Hepatocyte (in vitro differentiated cells): Measurements from ENCODE around the gene ANKS4B. TPM values are rescaled to one million over a fixed set of nuclear protein-coding genes. Genes with fewer than 3 reads are reported as not detected.
"Not testable (repeated sequence)": the region's sequence is repeated elsewhere in the genome, so short reads cannot be mapped to it uniquely, and the experiment has no call there.

ENCODE experiments used
- DNase-seq: peaks from one replicate; pipeline ENCODE4 v3.0.0-alpha.2; 2016; ENCODE audit warnings: low spot score
- H2AFZ ChIP-seq: fragments of 200-600 bp; sonication (generic); 2 replicates; pipeline ENCODE4 v1.6.0; 2016; ENCODE audit warnings: antibody characterized with exemption, mild to moderate bottlenecking
- H3K27ac ChIP-seq: fragments of 200-600 bp; sonication (generic); 2 replicates; pipeline ENCODE4 v1.5.1; 2016; ENCODE audit warnings: mild to moderate bottlenecking
- H3K27me3 ChIP-seq: fragments of 200-600 bp; sonication (generic); 2 replicates; pipeline ENCODE4 v1.6.1; 2016
- H3K36me3 ChIP-seq: fragments of 200-600 bp; sonication (generic); replicated peaks from 2 replicates; pipeline ENCODE4 v1.5.1; 2016; ENCODE audit warnings: low read depth; ENCODE audit not compliant: insufficient read depth
- H3K4me1 ChIP-seq: fragments of 200-600 bp; sonication (generic); 2 replicates; pipeline ENCODE4 v1.5.1; 2016; ENCODE audit warnings: mild to moderate bottlenecking, moderate library complexity; ENCODE audit not compliant: insufficient read depth
- H3K4me2 ChIP-seq: fragments of 200-600 bp; sonication (generic); 2 replicates; pipeline ENCODE4 v1.6.0; 2016
- H3K4me3 ChIP-seq: fragments of 200-600 bp; sonication (generic); 2 replicates; pipeline ENCODE4 v1.5.1; 2016; ENCODE audit warnings: mild to moderate bottlenecking
- H3K79me2 ChIP-seq: fragments of 200-600 bp; sonication (generic); 2 replicates; pipeline ENCODE4 v1.6.0; 2017; ENCODE audit warnings: mild to moderate bottlenecking
- H3K9me2 ChIP-seq: fragments of 200-600 bp; sonication (generic); replicated peaks from 2 replicates; pipeline ENCODE4 v1.6.0; 2017; ENCODE audit warnings: mild to moderate bottlenecking; ENCODE audit not compliant: insufficient read depth
- H3K9me3 ChIP-seq: fragments of 200-600 bp; sonication (generic); 2 replicates; pipeline ENCODE4 v1.5.1; 2016; ENCODE audit warnings: low read depth, mild to moderate bottlenecking
- H4K20me1 ChIP-seq: fragments of 200-600 bp; sonication (generic); 2 replicates; pipeline ENCODE4 v1.6.0; 2016; ENCODE audit warnings: mild to moderate bottlenecking; ENCODE audit not compliant: insufficient read depth, poor library complexity, severe bottlenecking
- CTCF ChIP-seq: fragments of 200-600 bp; sonication (generic); IDR thresholded peaks from 2 replicates; pipeline ENCODE4 v1.5.1; 2016; ENCODE audit warnings: antibody characterized with exemption, mild to moderate bottlenecking; ENCODE audit not compliant: poor library complexity
- EZH2 ChIP-seq: fragments of 200-600 bp; sonication (generic); IDR thresholded peaks from 2 replicates; pipeline ENCODE4 v1.6.1; 2016; ENCODE audit warnings: antibody characterized with exemption, mild to moderate bottlenecking, borderline replicate concordance
- EZH2phosphoT487 ChIP-seq: fragments of 200-600 bp; sonication (generic); IDR thresholded peaks from one replicate; pipeline ENCODE4 v1.6.1; 2018; ENCODE audit warnings: antibody characterized with exemption, mild to moderate bottlenecking, low read depth, moderate library complexity; ENCODE audit not compliant: unreplicated experiment, severe bottlenecking
- WGBS: methylation state at CpG from one replicate; pipeline ENCODE4 v1.1.6; 2016; ENCODE audit warnings: low lambda C conversion rate; ENCODE audit errors: missing lambda C conversion rate; 5-methylcytosine and 5-hydroxymethylcytosine counted together
- polyA plus RNA-seq: library from polyadenylated mRNA; unstranded; fragments of >200 nt; fragmentation: Nextera tagmentation; extraction: Ambion mirVana; gene quantifications from 2 replicates; pipeline ENCODE4 v1.2.1, GENCODE V29; 2016
- total RNA-seq: library from RNA; depleted of rRNA; stranded (reverse); fragments of >200 nt; gene quantifications from 2 replicates; pipeline ENCODE4 v1.2.3, GENCODE V29; 2014

Gene ANKS4B
- total and polyA plus RNA-seq, 2 experiments from 2014 or later: 7.9 to 20.9 TPM

- Histone ChIP-seq H3K9me3 (no peaks in the 10 kb centered on the region), H3K4me2 (no peak overlapping the region), H3K4me1 (no peaks in the 10 kb centered on the region), H3K36me3 (no peaks in the 10 kb centered on the region), H3K4me3 (no peak overlapping the region), H3K27ac (no peak overlapping the region), H4K20me1 (no peaks in the 10 kb centered on the region), H3K79me2 (no peaks in the 10 kb centered on the region), H3K9me2 (no peaks in the 10 kb centered on the region), H3K27me3 (no peaks in the 10 kb centered on the region), H2AFZ (no peak overlapping the region)
- DNase-seq: no peak
- TF ChIP-seq EZH2 (no peak), CTCF (no peak), EZH2phosphoT487 (no peak)
- 89% methylated on average over 1 of the region's 1 CpG for WGBS
These were observed 40.5 kb upstream of the ANKS4B start for GRCh38 chr16:21192991-21193390.

GRCh38 chr16:21194771-21195301 lies 38.7 kb upstream of the ANKS4B start:
- H3K4me3 ChIP-seq: no peak overlapping the region
- H3K79me2 ChIP-seq: no peaks in the 10 kb centered on the region
- no peak overlapping the region for H3K27ac ChIP-seq
- no peaks in the 10 kb centered on the region for H3K27me3 ChIP-seq
- no peak overlapping the region for H3K4me2 ChIP-seq
- no peaks in the 10 kb centered on the region for H3K9me3 ChIP-seq
- no peaks in the 10 kb centered on the region for H3K4me1 ChIP-seq
- no peak for TF ChIP-seq EZH2phosphoT487
- TF ChIP-seq EZH2: no peak
- no peak for TF ChIP-seq CTCF
- WGBS: 72% methylated on average over 6 of the region's 6 CpGs
- H3K36me3 ChIP-seq: no peaks in the 10 kb centered on the region
- H3K9me2 ChIP-seq: no peaks in the 10 kb centered on the region
- no peaks in the 10 kb centered on the region for H4K20me1 ChIP-seq
- H2AFZ ChIP-seq: no peak overlapping the region
- DNase-seq: no peak

GRCh38 chr16:21195330-21195729 lies 38.2 kb upstream of the ANKS4B start:
- H3K4me1 ChIP-seq, H3K9me3 ChIP-seq, H3K4me2 ChIP-seq, DNase-seq, H3K27ac ChIP-seq, H3K4me3 ChIP-seq, H3K9me2 ChIP-seq, H4K20me1 ChIP-seq, H3K27me3 ChIP-seq, H2AFZ ChIP-seq, H3K36me3 ChIP-seq, H3K79me2 ChIP-seq: not testable (repeated sequence)
- 93% methylated on average over 8 of the region's 8 CpGs for WGBS

GRCh38 chr16:21197112-21197511 lies 36.4 kb upstream of the ANKS4B start:
- Histone ChIP-seq H3K27me3 (no peaks in the 10 kb centered on the region), H3K27ac (no peak overlapping the region), H2AFZ (no peak overlapping the region), H4K20me1 (no peaks in the 10 kb centered on the region), H3K9me3 (no peaks in the 10 kb centered on the region), H3K4me2 (no peak overlapping the region), H3K4me3 (no peak overlapping the region), H3K4me1 (no peaks in the 10 kb centered on the region), H3K36me3 (no peaks in the 10 kb centered on the region), H3K9me2 (no peaks in the 10 kb centered on the region), H3K79me2 (no peaks in the 10 kb centered on the region)
- TF ChIP-seq EZH2phosphoT487 (no peak), EZH2 (no peak), CTCF (no peak)
- 93% methylated on average over 1 of the region's 1 CpG for WGBS
- DNase-seq: no peak
